22Rv1 (cell line): ENCODE data around the gene SLC9A9.

Source experiments
- CTCF ChIP-seq: fragments of 450-650 bp; IDR thresholded peaks from 2 replicates; pipeline ENCODE4 v1.5.1; 2017; ENCODE audit warnings: mild to moderate bottlenecking
- ZFX ChIP-seq: fragments of 450-650 bp; IDR thresholded peaks from 2 replicates; pipeline ENCODE4 v1.6.1; 2017; ENCODE audit warnings: antibody characterized with exemption, borderline replicate concordance

GRCh38 chr3:143826296-143826695, 22.0 kb downstream of the SLC9A9 start:
- TF ChIP-seq CTCF: no peak
- TF ChIP-seq ZFX: no peak
